Measurements from ENCODE around the gene DSCAM.

DSCAM gene

GRCh38 chr21:40719615-40720014, 127.3 kb downstream of the DSCAM start:
- Histone ChIP-seq H3K4me1 (ENCODE audit: control insufficient read depth in 1 of 2, insufficient read depth in 2 of 2, low read length in 2 of 2) (no peaks in the 10 kb centered on the region), H3K27me3 (ENCODE audit: control insufficient read depth in 1 of 2, insufficient read depth in 2 of 2, low read length in 2 of 2) (no peaks in the 10 kb centered on the region), H3K9me3 (ENCODE audit: control insufficient read depth in 1 of 2, low read length in 2 of 2) (peaks cover 0 to 1% of the 10 kb centered on the region in 2 donors), H3K36me3 (ENCODE audit: control insufficient read depth in 1 of 2, insufficient read depth in 2 of 2, low read length in 2 of 2) (no peaks in the 10 kb centered on the region), H3K27ac (ENCODE audit: low read depth, low read length) (no peak overlapping the region), H3K9ac (ENCODE audit: low read depth in 1 of 2, low read length in 2 of 2) (no peak overlapping the region), H3K4me3 (ENCODE audit: low read depth in 1 of 2, low read length in 2 of 2) (no peak overlapping the region)

DNA sequence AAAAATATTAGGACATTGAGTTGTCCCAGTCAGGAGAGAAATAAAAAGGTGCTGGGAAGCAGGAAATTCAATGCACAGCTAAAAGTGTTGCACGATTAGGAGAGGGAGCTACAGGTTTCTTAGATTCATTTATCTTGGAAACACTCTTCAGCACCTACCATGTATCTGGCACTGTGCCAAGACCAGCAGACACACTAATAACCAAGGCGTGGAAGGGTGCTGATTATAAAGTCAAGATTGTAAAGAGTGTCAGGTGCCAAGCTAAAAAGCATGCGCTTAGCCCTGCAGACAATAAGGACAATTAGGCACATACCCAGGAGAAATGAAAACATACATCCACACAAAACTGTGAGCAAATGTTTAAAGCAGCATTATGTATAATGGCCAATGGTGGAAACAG, 129.9 kb downstream of the DSCAM start:
- no peak overlapping the region for H3K4me3 ChIP-seq (ENCODE audit: low read depth in 1 of 2, low read length in 2 of 2)
- H3K27me3 ChIP-seq (ENCODE audit: control insufficient read depth in 1 of 2, insufficient read depth in 2 of 2, low read length in 2 of 2) = no peaks in the 10 kb centered on the region
- H3K9ac ChIP-seq (ENCODE audit: low read depth in 1 of 2, low read length in 2 of 2) = no peak overlapping the region
- no peak overlapping the region for H3K27ac ChIP-seq (ENCODE audit: low read depth, low read length)
- H3K36me3 ChIP-seq (ENCODE audit: control insufficient read depth in 1 of 2, insufficient read depth in 2 of 2, low read length in 2 of 2) = no peaks in the 10 kb centered on the region
- no peaks in the 10 kb centered on the region for H3K4me1 ChIP-seq (ENCODE audit: control insufficient read depth in 1 of 2, insufficient read depth in 2 of 2, low read length in 2 of 2)
- peaks cover 0 to 1% of the 10 kb centered on the region in 2 donors for H3K9me3 ChIP-seq (ENCODE audit: control insufficient read depth in 1 of 2, low read length in 2 of 2)

- H3K36me3 ChIP-seq (ENCODE audit: control insufficient read depth in 1 of 2, insufficient read depth in 2 of 2, low read length in 2 of 2) = no peaks in the 10 kb centered on the region
Observed at GRCh38 chr21:40714536-40714935, 132.4 kb downstream of the DSCAM start.

DNA sequence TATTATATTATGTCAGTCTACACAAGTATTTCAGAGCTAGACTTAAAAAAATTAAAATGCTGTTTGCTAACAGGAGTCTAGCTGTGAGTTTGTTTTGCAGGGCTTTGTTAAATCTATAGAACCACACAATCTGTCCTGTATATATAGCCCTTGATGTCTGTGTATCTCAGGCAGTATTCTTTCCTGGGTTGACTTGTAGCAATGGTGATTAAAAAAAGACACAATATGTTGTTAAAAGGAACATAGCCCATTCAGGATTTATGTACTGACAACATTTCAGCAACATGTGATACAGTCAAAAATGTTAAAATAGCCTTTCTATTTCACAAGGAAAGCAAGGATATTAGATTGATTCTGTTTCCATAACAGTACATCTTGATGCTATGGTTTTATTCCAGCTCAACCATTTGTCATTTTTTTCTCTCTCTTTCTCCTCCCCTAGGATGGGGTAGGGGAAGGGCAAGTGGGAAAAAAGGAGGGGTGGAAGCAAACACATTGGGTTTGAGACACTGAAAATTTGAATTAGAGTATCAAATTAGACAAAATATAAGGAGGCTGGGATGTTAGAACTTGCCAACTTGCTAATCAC, 139.2 kb downstream of the DSCAM start:
- H3K4me1 ChIP-seq (ENCODE audit: control insufficient read depth in 1 of 2, insufficient read depth in 2 of 2, low read length in 2 of 2) = no peaks in the 10 kb centered on the region
- no peaks in the 10 kb centered on the region for H3K9me3 ChIP-seq (ENCODE audit: control insufficient read depth in 1 of 2, low read length in 2 of 2)
- H3K9ac ChIP-seq (ENCODE audit: low read depth in 1 of 2, low read length in 2 of 2) = no peak overlapping the region
- H3K27ac ChIP-seq (ENCODE audit: low read depth, low read length) = no peak overlapping the region
- H3K36me3 ChIP-seq (ENCODE audit: control insufficient read depth in 1 of 2, insufficient read depth in 2 of 2, low read length in 2 of 2) = no peaks in the 10 kb centered on the region
- H3K27me3 ChIP-seq (ENCODE audit: control insufficient read depth in 1 of 2, insufficient read depth in 2 of 2, low read length in 2 of 2) = no peaks in the 10 kb centered on the region
- no peak overlapping the region for H3K4me3 ChIP-seq (ENCODE audit: low read depth in 1 of 2, low read length in 2 of 2)

More at GRCh38 chr21:40714536-40714935, 132.4 kb downstream of the DSCAM start:
- Histone ChIP-seq H3K4me1 (ENCODE audit: control insufficient read depth in 1 of 2, insufficient read depth in 2 of 2, low read length in 2 of 2) (no peaks in the 10 kb centered on the region), H3K9me3 (ENCODE audit: control insufficient read depth in 1 of 2, low read length in 2 of 2) (no peaks in the 10 kb centered on the region), H3K27ac (ENCODE audit: low read depth, low read length) (no peak overlapping the region), H3K9ac (ENCODE audit: low read depth in 1 of 2, low read length in 2 of 2) (no peak overlapping the region), H3K27me3 (ENCODE audit: control insufficient read depth in 1 of 2, insufficient read depth in 2 of 2, low read length in 2 of 2) (no peaks in the 10 kb centered on the region), H3K4me3 (ENCODE audit: low read depth in 1 of 2, low read length in 2 of 2) (no peak overlapping the region)

GRCh38 chr21:40706806-40707655, 139.9 kb downstream of the DSCAM start:
- Histone ChIP-seq H3K9me3 (ENCODE audit: control insufficient read depth in 1 of 2, low read length in 2 of 2) (no peaks in the 10 kb centered on the region), H3K27me3 (ENCODE audit: control insufficient read depth in 1 of 2, insufficient read depth in 2 of 2, low read length in 2 of 2) (no peaks in the 10 kb centered on the region), H3K27ac (ENCODE audit: low read depth, low read length) (no peak overlapping the region), H3K4me3 (ENCODE audit: low read depth in 1 of 2, low read length in 2 of 2) (no peak overlapping the region), H3K9ac (ENCODE audit: low read depth in 1 of 2, low read length in 2 of 2) (no peak overlapping the region), H3K4me1 (ENCODE audit: control insufficient read depth in 1 of 2, insufficient read depth in 2 of 2, low read length in 2 of 2) (no peaks in the 10 kb centered on the region), H3K36me3 (ENCODE audit: control insufficient read depth in 1 of 2, insufficient read depth in 2 of 2, low read length in 2 of 2) (no peaks in the 10 kb centered on the region)

DNA sequence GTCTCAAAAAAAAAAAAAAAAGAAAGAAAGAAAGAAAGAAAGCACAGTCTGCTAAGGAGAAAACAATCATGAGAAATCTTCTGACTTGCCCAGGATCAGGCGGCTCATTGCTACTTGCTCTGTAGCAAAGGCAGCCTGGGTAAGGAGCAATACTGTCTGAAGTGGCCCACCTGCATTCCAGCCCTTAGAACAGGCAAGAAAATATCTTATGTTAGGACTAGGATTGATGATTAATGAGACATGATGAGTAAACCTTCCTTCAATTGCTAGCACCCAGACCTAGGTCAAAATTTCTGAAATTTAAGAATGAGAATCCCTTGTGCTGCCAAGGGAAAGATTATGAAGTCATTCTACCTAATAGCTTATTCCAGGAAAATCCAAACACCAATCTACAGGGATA, 140.8 kb downstream of the DSCAM start:
- Histone ChIP-seq H3K27me3 (ENCODE audit: control insufficient read depth in 1 of 2, insufficient read depth in 2 of 2, low read length in 2 of 2) (no peaks in the 10 kb centered on the region), H3K27ac (ENCODE audit: low read depth, low read length) (no peak overlapping the region)

DNA sequence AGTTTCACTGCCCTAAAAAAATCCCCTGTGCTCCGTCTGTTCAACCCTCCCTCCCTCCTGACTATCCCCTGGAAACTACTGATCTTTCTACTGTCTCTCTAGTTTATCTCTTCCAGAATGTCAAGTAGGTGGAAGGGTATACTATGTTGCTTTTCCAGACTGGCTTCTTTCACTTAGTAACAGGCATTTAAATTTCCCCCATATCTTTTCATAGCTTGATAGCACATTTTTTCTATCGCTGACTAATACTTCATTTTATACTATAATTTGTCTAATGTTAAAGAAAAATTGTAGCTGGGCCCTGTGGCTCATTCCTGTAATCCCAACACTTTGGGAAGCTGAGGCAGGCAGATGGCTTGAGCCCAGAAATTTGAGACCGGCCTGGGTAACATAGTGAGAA, 142.8 kb downstream of the DSCAM start:
- Histone ChIP-seq H3K4me3 (ENCODE audit: low read depth in 1 of 2, low read length in 2 of 2) (no peak overlapping the region), H3K27me3 (ENCODE audit: control insufficient read depth in 1 of 2, insufficient read depth in 2 of 2, low read length in 2 of 2) (no peaks in the 10 kb centered on the region), H3K4me1 (ENCODE audit: control insufficient read depth in 1 of 2, insufficient read depth in 2 of 2, low read length in 2 of 2) (no peaks in the 10 kb centered on the region), H3K36me3 (ENCODE audit: control insufficient read depth in 1 of 2, insufficient read depth in 2 of 2, low read length in 2 of 2) (no peaks in the 10 kb centered on the region), H3K9ac (ENCODE audit: low read depth in 1 of 2, low read length in 2 of 2) (no peak overlapping the region), H3K9me3 (ENCODE audit: control insufficient read depth in 1 of 2, low read length in 2 of 2) (no peaks in the 10 kb centered on the region), H3K27ac (ENCODE audit: low read depth, low read length) (no peak overlapping the region)

More for the DNA sequence above, 140.8 kb downstream of the DSCAM start:
- H3K4me1 ChIP-seq (ENCODE audit: control insufficient read depth in 1 of 2, insufficient read depth in 2 of 2, low read length in 2 of 2) = no peaks in the 10 kb centered on the region
- H3K36me3 ChIP-seq (ENCODE audit: control insufficient read depth in 1 of 2, insufficient read depth in 2 of 2, low read length in 2 of 2) = no peaks in the 10 kb centered on the region
- no peak overlapping the region for H3K9ac ChIP-seq (ENCODE audit: low read depth in 1 of 2, low read length in 2 of 2)
- H3K4me3 ChIP-seq (ENCODE audit: low read depth in 1 of 2, low read length in 2 of 2) = no peak overlapping the region
- H3K9me3 ChIP-seq (ENCODE audit: control insufficient read depth in 1 of 2, low read length in 2 of 2) = no peaks in the 10 kb centered on the region

GRCh38 chr21:40699366-40699765, 147.6 kb downstream of the DSCAM start:
- Histone ChIP-seq H3K9me3 (ENCODE audit: control insufficient read depth in 1 of 2, low read length in 2 of 2) (no peaks in the 10 kb centered on the region), H3K27me3 (ENCODE audit: control insufficient read depth in 1 of 2, insufficient read depth in 2 of 2, low read length in 2 of 2) (no peaks in the 10 kb centered on the region), H3K27ac (ENCODE audit: low read depth, low read length) (no peak overlapping the region), H3K4me1 (ENCODE audit: control insufficient read depth in 1 of 2, insufficient read depth in 2 of 2, low read length in 2 of 2) (no peaks in the 10 kb centered on the region), H3K9ac (ENCODE audit: low read depth in 1 of 2, low read length in 2 of 2) (no peak overlapping the region), H3K36me3 (ENCODE audit: control insufficient read depth in 1 of 2, insufficient read depth in 2 of 2, low read length in 2 of 2) (no peaks in the 10 kb centered on the region), H3K4me3 (ENCODE audit: low read depth in 1 of 2, low read length in 2 of 2) (no peak overlapping the region)

DNA sequence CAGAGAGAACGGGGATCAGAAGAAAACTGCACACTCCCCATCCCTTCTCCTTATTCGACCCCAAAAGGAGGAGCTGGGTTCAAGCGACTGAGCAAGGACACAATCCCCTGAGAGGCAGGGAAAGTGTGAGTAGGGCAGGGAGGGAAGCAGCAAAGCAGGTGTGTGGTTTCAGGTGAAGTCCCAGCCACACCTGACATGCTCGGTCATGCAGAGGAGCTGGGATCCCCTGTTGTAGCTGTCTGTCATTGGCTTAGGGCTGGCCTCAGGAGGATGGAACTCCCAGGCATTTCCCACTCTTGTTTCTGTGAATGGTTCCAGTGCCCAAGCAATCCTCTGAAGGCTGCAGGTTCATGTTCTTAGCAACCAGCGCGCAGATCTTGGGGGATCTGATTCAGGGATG, 150.7 kb downstream of the DSCAM start:
- Histone ChIP-seq H3K27me3 (ENCODE audit: control insufficient read depth in 1 of 2, insufficient read depth in 2 of 2, low read length in 2 of 2) (no peaks in the 10 kb centered on the region), H3K9ac (ENCODE audit: low read depth in 1 of 2, low read length in 2 of 2) (no peak overlapping the region), H3K9me3 (ENCODE audit: control insufficient read depth in 1 of 2, low read length in 2 of 2) (no peaks in the 10 kb centered on the region), H3K36me3 (ENCODE audit: control insufficient read depth in 1 of 2, insufficient read depth in 2 of 2, low read length in 2 of 2) (no peaks in the 10 kb centered on the region), H3K4me3 (ENCODE audit: low read depth in 1 of 2, low read length in 2 of 2) (no peak overlapping the region), H3K4me1 (ENCODE audit: control insufficient read depth in 1 of 2, insufficient read depth in 2 of 2, low read length in 2 of 2) (no peaks in the 10 kb centered on the region), H3K27ac (ENCODE audit: low read depth, low read length) (no peak overlapping the region)

DNA sequence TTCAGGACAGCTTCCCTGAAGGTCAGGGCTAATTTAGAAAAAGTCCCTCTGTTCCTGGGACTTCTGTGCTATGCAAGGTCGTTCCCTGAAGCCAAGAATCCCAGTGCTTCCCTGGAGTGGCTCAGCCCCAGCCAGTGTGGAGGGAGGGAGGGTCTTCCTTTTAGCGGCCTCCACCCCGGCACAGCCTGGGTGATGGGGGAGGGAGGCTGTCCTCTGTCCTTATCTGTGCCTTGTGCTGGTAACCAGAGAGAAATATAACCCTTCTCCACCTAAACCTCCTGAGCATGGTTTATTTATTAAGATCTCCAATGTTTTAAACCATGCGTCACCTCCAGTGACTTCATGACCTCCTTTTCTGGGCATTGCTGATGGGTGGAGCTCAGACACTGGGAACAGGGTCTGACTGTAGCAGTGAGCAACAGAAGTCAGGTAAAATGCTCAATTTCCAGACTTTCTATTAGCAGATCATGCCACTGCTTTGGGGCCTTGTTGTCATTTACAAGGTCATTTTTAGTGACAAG, 157.1 kb downstream of the DSCAM start:
- Histone ChIP-seq H3K9ac (ENCODE audit: low read depth in 1 of 2, low read length in 2 of 2) (no peak overlapping the region), H3K36me3 (ENCODE audit: control insufficient read depth in 1 of 2, insufficient read depth in 2 of 2, low read length in 2 of 2) (no peaks in the 10 kb centered on the region), H3K4me3 (ENCODE audit: low read depth in 1 of 2, low read length in 2 of 2) (no peak overlapping the region), H3K27me3 (ENCODE audit: control insufficient read depth in 1 of 2, insufficient read depth in 2 of 2, low read length in 2 of 2) (no peaks in the 10 kb centered on the region), H3K27ac (ENCODE audit: low read depth, low read length) (no peak overlapping the region), H3K9me3 (ENCODE audit: control insufficient read depth in 1 of 2, low read length in 2 of 2) (no peaks in the 10 kb centered on the region), H3K4me1 (ENCODE audit: control insufficient read depth in 1 of 2, insufficient read depth in 2 of 2, low read length in 2 of 2) (no peaks in the 10 kb centered on the region)

Data from duodenal mucosa (tissue), 2 donors.